Hematopoietic multipotent progenitor cell treated with erythropoietin and hydrocortisone succinate and interleukin-3 and kit ligand, for 4 days (in vitro differentiated cells): ENCODE results near the gene TTLL5.

Experiments used
- DNase-seq: peaks from one replicate; pipeline ENCODE4 v3.0.0-alpha.2; 2015

TTLL5 gene

GRCh38 chr14:75976826-75977581, 316.0 kb downstream of the TTLL5 start:
- DNase-seq, result no peak

DNA sequence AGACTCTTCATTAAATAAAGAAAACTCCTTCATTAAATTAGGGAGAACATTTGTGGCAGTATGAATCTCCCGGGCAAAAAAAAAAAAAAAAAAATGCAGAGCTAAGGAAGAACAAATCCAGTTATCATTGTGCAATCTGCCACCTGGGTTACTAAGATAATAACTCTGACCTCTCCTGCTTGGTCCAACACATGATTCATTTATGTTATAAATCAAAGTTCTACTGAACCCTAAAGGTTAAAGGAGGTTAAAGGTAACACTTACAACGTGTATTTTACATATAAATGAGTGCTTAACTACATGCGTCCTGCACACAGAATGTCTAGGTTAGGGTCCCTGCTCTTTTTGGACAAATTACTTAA, 316.5 kb downstream of the TTLL5 start:
- DNase-seq, result no peak

DNA sequence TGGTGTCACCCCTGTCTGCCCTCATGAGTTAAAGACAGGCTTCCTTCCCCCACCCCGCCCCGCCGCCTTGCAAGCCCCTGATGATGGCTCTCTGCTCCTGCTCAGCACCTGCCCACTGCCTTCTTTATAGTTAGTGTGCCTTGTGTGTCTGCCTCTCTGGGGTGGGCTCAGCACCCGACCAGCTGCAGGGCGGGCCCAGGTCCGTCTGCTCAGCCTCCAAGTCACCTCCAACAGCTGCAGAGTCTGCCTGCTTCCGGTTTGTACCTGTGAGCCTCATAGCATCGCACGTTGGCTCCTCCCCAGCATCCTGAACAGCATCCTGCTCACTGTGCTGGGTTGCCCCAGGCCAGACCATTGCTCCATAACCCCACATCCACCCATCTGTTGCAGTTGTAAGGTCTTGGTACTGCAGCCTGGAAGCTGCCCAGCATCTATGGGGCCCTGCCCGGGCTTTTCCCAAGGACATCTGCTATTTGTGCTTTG, 317.2 kb downstream of the TTLL5 start:
- DNase-seq, result no peak

DNA sequence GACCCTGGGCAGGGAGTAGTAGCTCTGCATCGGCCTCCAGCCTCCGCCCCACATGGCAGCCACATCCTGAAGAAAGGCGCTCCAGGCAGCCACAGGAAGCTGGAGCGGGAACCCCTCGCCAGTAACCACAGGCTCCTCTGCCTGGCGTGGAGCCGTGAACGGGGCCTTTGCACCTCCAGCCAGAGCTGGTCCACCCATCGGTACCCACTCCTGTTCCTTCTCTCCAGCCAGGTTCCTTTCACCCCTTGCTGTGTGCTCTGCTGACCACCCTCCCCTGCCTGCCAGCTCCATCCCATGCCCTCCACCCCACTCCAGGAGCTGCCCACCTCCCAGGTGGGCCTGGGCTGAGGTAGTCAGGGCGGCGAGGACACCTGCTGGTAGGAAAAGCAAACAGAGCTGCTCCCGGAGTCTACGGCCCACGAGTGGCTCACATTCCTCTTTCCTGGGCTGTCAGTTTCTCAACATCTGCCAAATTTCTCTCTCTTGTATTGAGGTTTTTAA, 318.1 kb downstream of the TTLL5 start:
- DNase-seq, result peak; percentile 48

GRCh38 chr14:75979648-75980565, 318.9 kb downstream of the TTLL5 start:
- DNase-seq, result no peak

- no peak for DNase-seq
Observed at GRCh38 chr14:75980856-75981255, 319.8 kb downstream of the TTLL5 start.

DNA sequence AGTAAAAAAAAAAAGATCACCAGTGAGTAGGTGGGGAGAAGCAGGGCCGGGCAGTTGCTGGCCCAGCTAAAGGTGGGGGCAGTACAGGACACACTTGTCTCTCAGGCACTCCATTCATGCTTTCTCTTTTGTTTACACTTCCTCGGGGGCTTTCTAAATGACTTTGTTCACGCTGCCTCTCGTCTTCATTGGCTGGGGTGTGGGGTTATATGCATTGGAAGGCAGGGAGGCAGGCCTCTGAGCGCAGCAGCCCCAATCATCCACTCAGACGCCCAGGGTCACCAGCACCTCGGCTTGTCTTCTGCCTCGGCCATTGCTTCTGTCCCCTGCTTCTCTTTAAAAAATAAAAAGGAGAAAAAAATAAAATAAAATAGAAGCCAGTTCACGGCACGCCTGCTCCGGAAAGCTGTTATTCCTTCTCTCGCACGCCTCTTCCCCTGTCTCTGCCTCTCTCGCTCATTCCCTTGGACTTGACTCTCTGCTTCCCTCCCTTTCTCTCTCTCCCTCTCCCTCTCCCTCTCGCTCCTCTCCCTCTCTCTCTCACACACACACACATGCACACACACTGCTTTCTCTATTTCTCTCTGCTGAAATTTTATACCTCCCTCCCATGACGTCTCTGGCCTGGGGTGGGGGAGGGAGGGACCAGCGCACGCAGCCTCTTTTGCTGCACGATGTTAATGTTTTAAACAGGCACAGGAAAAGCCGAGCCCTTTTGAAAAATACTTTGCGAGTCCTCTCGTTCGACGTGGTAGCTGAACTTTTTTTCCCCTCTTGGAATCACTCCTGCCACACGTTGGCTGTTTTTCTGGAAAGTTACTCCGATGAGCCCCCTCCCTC, 320.6 kb downstream of the TTLL5 start, which contains the start of gene TGFB3:
TGFB3 (minus strand) TSS at position 570 of the 840 bp plus-strand sequence. CDS start 1,102 bp downstream, outside the sequence.
- peak; percentile 74 for DNase-seq

DNA sequence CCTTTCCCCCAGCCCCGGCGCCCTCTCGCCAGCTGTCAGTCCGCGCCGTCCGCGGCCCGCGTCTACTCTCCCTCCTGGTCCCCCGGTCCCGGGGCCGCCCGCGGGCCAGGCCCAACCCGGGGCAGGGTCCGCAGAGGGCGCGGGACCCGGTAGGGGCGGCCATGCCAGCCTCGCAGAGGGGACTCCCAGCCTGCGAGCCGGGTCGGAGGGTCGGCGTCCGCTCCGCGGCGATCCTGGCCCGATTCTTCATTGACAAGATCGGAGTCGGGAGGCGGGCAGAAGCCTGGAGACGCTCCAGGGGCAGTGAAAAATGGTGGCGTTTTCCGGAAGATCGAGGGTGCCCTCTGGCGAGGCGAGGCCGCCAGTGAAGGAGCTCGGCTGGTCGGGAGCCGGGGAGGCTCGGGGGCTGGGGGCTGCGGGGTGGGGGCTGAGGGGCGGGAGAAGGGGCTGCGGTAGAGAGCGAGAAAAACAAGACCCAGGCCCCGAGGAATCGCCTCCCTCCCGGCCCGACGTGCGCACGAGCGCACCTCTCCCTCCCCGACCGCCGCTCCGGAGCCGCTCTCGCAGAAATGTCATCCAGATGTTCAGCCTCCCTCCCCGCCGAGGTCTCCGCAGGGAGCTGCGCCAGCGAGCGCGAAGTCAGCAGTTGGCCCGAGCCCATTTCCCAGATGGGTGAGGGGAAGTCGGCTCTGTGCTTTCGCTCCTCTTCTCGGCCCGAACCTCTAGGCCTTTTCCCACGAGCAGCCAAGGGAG, 321.4 kb downstream of the TTLL5 start:
- peak; percentile 88 for DNase-seq

DNA sequence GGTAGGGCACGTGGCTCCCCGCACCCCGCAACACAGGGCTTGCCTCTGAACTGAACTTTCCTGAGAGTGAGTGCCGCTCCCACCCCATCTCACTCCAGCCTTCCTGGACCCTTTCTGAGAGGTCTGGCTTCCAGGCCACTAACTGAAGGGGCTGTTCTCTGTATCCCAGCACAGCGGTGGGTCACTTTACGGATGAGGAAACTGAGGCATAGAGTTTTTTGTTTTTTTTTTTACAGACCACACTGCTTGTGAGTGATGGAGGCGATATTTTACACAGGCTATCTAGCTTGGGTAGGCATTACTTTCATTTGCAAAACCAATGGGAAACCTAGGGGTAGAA, 321.9 kb downstream of the TTLL5 start:
- no peak for DNase-seq

DNA sequence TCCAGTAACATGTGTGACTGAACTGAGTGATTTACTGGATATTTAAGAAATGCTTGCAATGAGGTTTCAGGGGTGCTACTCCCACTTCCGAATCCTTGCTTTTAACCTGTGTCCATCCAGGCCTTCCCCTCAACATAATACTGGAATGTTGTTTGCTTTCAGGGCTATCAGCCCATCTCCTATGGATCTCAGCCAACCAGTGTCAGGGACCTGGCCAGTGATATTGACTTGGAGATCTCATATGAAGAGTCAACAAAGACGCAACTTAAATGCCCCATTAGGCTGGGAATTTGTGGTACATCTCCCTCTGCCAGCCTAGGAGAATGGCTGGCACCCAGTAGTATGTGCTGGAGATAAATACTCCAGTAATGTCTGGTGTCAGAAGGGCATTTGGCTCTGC, 323.6 kb downstream of the TTLL5 start:
- no peak for DNase-seq

DNA sequence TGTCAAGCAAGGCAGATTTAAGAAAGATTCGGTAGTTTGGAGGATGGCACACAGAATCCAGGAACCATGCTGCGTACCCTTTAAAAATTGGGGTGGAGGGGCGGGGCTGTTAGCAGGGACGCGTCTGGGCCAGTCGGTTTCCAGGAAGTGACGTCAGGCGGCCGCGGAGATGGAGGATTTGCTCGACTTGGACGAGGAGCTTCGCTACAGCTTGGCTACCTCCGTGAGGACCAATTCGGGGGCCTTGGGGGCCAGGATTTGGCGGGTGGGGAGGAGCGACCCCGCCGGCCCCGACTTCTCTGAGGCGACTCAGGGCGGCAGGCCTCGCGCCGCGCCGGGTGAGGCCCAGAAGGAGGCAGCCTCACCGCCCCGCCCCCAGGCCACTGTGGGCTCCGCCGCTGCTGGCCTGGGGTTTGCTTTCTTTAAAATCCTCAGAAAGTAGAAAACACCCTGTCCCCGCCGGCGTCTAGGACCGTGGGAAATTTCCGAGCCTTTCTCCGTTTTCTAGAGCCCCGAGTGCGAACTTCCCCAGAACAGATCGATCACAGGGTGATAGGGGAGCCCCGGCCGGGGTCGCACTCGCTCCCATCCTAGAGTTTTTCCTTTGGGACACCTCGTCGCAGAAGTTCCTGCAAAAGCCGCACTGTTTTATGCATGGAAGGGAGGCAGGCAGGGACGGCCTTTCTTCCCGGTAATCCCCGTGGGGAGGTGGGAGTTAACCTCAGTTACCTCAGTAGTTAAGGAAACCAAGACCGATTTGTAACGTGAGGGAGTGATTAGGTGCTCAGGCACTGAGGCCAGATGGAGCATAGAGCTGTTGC, 324.8 kb downstream of the TTLL5 start, which contains the start of gene IFT43:
IFT43 (plus strand) TSS at position 146 of the 821 bp plus-strand sequence; CDS start at position 170, 24 bp downstream.
- peak; percentile 95 for DNase-seq

DNA sequence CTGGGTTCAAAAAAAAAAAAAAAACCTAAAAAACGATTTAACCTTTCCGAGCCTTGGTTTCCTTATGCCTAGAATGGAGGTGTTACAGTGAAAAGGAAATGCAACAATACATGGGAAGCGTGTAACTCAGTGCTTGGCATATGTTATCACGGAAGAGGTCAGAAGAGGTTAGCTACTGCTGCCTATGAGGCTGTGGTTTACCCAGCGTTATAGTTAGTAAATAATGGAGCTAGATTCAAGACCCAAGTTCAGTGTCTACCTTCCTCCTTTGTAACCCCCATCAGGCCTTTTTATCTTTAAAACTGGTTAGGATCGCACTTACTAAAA, 325.4 kb downstream of the TTLL5 start:
- no peak for DNase-seq

GRCh38 chr14:75987201-75987970, 326.3 kb downstream of the TTLL5 start:
- DNase-seq, result no peak

- DNase-seq, result no peak
Observed at GRCh38 chr14:75989134-75989533, 328.1 kb downstream of the TTLL5 start.

- no peak for DNase-seq
Observed at GRCh38 chr14:75990297-75990696, 329.3 kb downstream of the TTLL5 start.

GRCh38 chr14:75991753-75992152, 330.7 kb downstream of the TTLL5 start:
- no peak for DNase-seq

GRCh38 chr14:75993567-75994041, 332.6 kb downstream of the TTLL5 start:
- DNase-seq, result no peak

DNA sequence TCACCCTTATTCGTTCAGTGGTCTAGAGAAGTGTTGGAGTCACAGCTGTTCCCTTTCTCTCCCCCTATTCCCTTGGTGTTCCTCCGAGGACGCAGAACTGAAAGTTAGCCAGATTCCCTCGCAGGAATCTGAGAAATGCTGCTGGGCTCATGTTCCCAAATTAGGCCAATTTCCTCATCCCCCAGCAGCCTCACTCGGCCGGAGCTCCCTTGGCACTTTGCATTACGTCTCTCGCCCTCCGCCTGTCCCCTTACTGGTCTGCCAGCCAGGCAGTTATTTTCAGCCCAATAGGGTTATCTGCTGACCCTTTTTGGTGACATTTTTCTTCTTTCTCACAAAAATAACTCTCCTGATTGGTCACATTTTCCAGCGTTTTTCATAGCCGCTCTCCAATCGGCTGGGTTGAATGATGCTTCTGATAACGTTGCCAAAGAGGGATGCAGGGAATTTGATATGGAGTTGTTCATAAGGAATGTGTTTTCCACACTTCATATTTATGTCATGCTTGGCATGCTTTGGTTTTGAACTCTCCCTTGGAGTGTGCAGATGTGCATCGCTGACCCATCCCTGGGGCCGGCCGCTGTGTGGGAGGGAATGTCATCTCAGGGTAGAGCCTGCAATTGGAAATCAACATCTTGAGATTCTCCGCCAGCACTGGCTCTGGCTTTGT, 334.5 kb downstream of the TTLL5 start:
- DNase-seq, result no peak

- DNase-seq, result no peak
Observed at GRCh38 chr14:75996488-75996887, 335.4 kb downstream of the TTLL5 start.
